Adrenal gland (tissue), 12 donors: Measurements from ENCODE around the gene KLF16. TPM values are rescaled to one million over a fixed set of nuclear protein-coding genes. Genes with fewer than 3 reads are reported as not detected.
"Not testable (repeated sequence)": the region's sequence is repeated elsewhere in the genome, so short reads cannot be mapped to it uniquely, and the experiment has no call there.

Source experiments
- DNase-seq, 7 donors: peaks; one replicate each; pipeline ENCODE4 v3.0.0-alpha.2; 2019 to 2020
- H3K27ac ChIP-seq, 5 donors: fragments of 200-600 bp; sonication (generic) in 4 of 5; 1 replicate in 3 of 5; 2 replicates in 2 of 5; pipeline versions ENCODE4 v1.5.1 to v1.8.0; 2016 to 2020; ENCODE audit warnings: mild to moderate bottlenecking in 1 of 5
- H3K27me3 ChIP-seq: fragments of 200-600 bp; 2 replicates; pipeline ENCODE4 v1.8.0; 2021
- H3K36me3 ChIP-seq, 2 donors: fragments of 200-600 bp; replicated peaks in 1 of 2; 1 replicate in 1 of 2; 2 replicates in 1 of 2; pipeline versions ENCODE4 v1.5.1 to v1.8.0; 2018 to 2022
- H3K4me1 ChIP-seq, 2 donors: fragments of 200-600 bp; replicated peaks in 1 of 2; 1 replicate in 1 of 2; 2 replicates in 1 of 2; pipeline versions ENCODE4 v1.5.1 to v1.8.0; 2018 to 2021
- H3K4me3 ChIP-seq, 4 donors: fragments of 200-600 bp; sonication (generic) in 3 of 4; one replicate each; pipeline ENCODE4 v1.5.1; 2016 to 2018
- H3K9me3 ChIP-seq, 3 donors: fragments of 200-600 bp; sonication (generic) in 1 of 3; replicated peaks in 1 of 3; 1 replicate in 2 of 3; 2 replicates in 1 of 3; pipeline versions ENCODE4 v1.5.1 to v1.8.0; 2016 to 2021
- POLR2A ChIP-seq, 2 donors: fragments of 450-650 bp; IDR thresholded peaks; one replicate each; pipeline ENCODE4 v1.6.1; 2017; ENCODE audit warnings: antibody characterized with exemption in 2 of 2, mild to moderate bottlenecking in 2 of 2, moderate library complexity in 1 of 2
- WGBS, 4 donors: extraction: QIAGEN DNeasy Blood & Tissue Kit in 2 of 4; methylation state at CpG; one replicate each; pipeline versions ENCODE4 v1.1.5 to v1.1.7; 2013 to 2017; 5-methylcytosine and 5-hydroxymethylcytosine counted together
- intact Hi-C, 2 donors: fragments of 100-400 bp; cut with DNase I; formaldehyde crosslinking; loops; one replicate each; pipeline versions ENCODE4 v1.14.1 to v1.15.0; 2022 to 2023
- polyA plus RNA-seq, 3 donors: library from polyadenylated mRNA; stranded (reverse); fragments of 200-250 nt in 2 of 3; fragments of 350-450 nt in 1 of 3; fragmentation: Illumina TruSeq in 1 of 3; extraction: RNeasy Lipid Tissue Mini Kit (QIAGEN cat#74804) in 1 of 3; gene quantifications; one replicate each; pipeline ENCODE4 v1.2.3, GENCODE V29; 2013 to 2014
- total RNA-seq, 9 donors: library from RNA; depleted of rRNA in 4 of 9; stranded (reverse); fragments of >200 nt in 4 of 9; fragments of 120-200 nt in 1 of 9; fragmentation: NEBNext Ultra II Directional in 1 of 9; extraction: Animal tissue kit (Norgen Biotek cat#: 25700) in 1 of 9; gene quantifications; one replicate each; pipeline versions ENCODE4 v1.1.0 to v1.2.4, GENCODE V29; 2013 to 2023
- TF ChIP-seq, protein P1 (sequence below), 6 experiments: fragments of 450-650 bp in 4 of 6; fragments of 200-600 bp in 2 of 6; sonication (generic) in 1 of 6; IDR thresholded peaks; 1 replicate in 5 of 6; 2 replicates in 1 of 6; pipeline versions ENCODE4 v1.5.1 to v1.8.0; 2016 to 2021; ENCODE audit warnings: antibody characterized with exemption in 6 of 6, mild to moderate bottlenecking in 2 of 6, moderate library complexity in 1 of 6
- donor health status: healthy with polysubstance abuse.
- donor health status: Bipolar disorder and iron deficiency.
- donor health status: DM: yes; HTN: yes; CAD: no.
- donor health status: DM: no; HTN: no; CAD: no.
- donor health status: DM: no; HTN: no; CAD: no.
- donor health status: DM: yes; HTN: yes; CAD: no.

Gene KLF16
- total and polyA plus RNA-seq, 12 donors: 2.0 to 28.1 (median 13.9) TPM

DNA sequence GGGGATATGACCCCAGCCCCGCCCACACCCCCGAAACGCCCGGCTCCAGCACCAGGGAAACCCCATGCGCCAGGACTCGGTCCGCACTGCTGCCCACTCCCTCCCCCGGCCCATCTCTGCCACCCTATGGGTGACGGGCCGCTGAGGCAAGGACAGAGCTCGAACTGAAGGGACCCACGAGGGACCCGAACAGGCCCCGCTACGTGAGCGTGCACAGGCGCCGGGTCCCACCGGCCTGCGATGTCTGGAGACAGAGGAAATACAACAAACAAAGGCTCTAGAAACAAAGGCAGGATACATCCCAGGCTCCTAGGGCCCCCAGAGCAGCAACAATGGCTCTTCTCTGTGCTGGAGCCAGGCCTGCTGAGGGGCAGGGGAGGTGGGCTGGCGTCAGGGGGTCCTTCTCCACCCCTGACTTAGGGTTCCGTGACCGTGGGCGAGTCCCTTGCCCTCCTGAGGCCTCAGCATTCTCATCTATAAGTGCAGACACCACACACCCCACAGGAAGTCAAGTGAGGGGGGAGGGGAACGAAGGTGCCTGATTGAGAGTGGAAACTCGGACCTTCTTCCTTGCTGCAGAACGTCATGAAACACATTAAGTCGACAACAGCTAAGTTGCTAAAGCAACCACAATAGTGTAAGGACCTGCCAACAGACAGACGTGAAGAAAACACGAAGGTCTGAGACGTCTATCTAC lies 18.9 kb upstream of the KLF16 start:
- peaks cover 18 to 26% of the 10 kb centered on the region in 2 donors for H3K4me1 ChIP-seq
- TF ChIP-seq POLR2A (IDR thresholded peaks at IDR 0.05): no peak
- TF ChIP-seq, protein P1, sequence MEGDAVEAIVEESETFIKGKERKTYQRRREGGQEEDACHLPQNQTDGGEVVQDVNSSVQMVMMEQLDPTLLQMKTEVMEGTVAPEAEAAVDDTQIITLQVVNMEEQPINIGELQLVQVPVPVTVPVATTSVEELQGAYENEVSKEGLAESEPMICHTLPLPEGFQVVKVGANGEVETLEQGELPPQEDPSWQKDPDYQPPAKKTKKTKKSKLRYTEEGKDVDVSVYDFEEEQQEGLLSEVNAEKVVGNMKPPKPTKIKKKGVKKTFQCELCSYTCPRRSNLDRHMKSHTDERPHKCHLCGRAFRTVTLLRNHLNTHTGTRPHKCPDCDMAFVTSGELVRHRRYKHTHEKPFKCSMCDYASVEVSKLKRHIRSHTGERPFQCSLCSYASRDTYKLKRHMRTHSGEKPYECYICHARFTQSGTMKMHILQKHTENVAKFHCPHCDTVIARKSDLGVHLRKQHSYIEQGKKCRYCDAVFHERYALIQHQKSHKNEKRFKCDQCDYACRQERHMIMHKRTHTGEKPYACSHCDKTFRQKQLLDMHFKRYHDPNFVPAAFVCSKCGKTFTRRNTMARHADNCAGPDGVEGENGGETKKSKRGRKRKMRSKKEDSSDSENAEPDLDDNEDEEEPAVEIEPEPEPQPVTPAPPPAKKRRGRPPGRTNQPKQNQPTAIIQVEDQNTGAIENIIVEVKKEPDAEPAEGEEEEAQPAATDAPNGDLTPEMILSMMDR (IDR thresholded peaks at IDR 0.05): no peak

DNA sequence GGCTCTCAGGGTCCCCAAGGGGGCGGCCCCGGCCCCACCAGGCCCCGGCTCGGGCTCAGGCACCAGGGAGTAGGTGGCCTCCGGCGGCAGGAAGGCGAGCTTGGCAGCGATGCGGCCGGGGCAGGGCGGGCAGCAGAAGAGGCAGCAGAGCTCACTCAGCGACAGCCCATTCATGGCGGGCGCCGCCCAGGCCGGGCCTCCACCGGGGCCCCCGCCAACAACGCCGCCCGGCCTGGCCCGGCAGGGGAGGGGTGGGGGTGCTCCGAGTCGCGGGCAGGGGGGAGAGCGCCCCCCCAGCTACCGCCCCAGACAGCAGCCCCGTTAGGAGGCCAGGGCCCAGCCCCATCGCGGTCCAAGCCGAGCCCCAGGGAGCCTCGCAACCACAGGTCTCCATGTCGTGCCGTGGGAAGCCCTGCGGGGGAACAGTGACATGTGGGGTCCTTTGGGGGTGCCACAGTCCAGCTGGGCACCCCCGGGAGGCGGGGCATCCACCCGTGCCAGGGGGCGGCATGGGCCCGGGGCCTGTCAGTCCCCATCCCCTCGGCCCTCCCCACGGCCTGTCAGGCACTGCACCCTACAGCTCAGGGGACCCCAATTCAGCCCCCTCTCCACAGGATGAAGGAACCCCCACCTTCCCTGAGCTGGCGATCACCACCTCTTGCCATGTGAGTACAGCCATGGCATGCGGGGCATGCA lies 18.2 kb upstream of the KLF16 start:
- intact Hi-C loops, H3K9me3 ChIP-seq, H3K27me3 ChIP-seq, H3K36me3 ChIP-seq, DNase-seq, H3K4me3 ChIP-seq: not testable (repeated sequence)
- WGBS, 4 donors: 65 to 76% (median 74%) methylated on average over 8 to 44 of the region's 44 CpGs
- peaks cover 19 to 28% of the 10 kb centered on the region in 2 donors for H3K4me1 ChIP-seq
- peak overlapping the region in 2 of 5 donors; percentile 63 to 96 for H3K27ac ChIP-seq

More for the DNA sequence above, 18.9 kb upstream of the KLF16 start:
- no peaks in the 10 kb centered on the region for H3K27me3 ChIP-seq
- WGBS, 4 donors: 66 to 77% (median 74%) methylated on average over 17 to 31 of the region's 31 CpGs
- no peaks in the 10 kb centered on the region for H3K9me3 ChIP-seq
- peaks cover 0 to 9% of the 10 kb centered on the region in 2 donors for H3K36me3 ChIP-seq
- no peak overlapping the region for H3K4me3 ChIP-seq
- intact Hi-C loops: no loop called here
- H3K27ac ChIP-seq: peak overlapping the region in 2 of 5 donors; percentile 63 to 96
- no peak for DNase-seq

DNA sequence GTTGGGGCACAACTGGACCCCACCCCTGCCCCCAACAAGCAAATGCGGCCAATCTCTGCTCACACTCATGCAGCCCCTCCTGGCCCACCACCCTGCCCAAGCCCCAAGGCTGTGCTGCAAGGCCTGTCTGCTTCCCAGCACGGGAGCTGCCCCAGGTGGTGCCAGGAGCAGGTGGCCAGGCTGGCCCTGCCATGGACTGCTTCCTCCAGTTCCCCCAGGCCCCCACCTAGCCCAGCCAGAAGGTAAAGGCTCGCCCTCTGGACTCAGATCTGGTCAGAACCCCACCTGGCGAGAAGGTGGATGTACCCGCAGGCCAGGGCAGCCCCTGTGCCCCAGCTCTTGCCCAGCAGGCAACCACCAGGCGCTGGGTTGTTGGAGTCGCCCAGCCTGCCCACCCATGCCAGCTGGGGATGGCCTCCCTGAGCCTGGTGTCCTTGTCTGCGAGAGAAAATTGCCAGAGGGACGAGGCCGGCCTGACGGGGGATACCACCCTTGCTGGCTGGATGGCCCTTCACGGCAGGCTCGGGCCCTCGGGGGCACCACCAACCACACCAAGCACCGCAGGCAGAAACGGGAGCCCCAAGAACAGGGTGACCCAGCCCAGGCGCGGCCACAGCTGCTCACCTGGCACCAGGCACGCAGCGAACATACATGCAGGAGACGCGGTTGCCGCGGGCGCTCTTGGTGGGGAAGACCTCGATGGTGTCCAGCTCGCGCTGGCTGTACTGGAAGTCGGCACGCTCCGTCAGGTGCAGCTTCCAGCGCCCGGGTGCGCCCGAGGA lies 17.4 kb upstream of the KLF16 start:
- 79 to 84% (median 81%) methylated on average over 3 to 34 of the region's 35 CpGs for WGBS, 4 donors
- no peak overlapping the region for H3K4me3 ChIP-seq
- H3K27ac ChIP-seq: peak overlapping the region in 1 of 5 donors; percentile 45
- H3K27me3 ChIP-seq: no peaks in the 10 kb centered on the region
- H3K9me3 ChIP-seq: no peaks in the 10 kb centered on the region
- peaks cover 23 to 33% of the 10 kb centered on the region in 2 donors for H3K4me1 ChIP-seq
- DNase-seq: peak in 1 of 7 donors; percentile 16
- TF ChIP-seq POLR2A (IDR thresholded peaks at IDR 0.05): no peak
- TF ChIP-seq, protein P1 (IDR thresholded peaks at IDR 0.05): no peak
- intact Hi-C loops: no loop called here
- H3K36me3 ChIP-seq: peaks cover 0 to 9% of the 10 kb centered on the region in 2 donors

DNA sequence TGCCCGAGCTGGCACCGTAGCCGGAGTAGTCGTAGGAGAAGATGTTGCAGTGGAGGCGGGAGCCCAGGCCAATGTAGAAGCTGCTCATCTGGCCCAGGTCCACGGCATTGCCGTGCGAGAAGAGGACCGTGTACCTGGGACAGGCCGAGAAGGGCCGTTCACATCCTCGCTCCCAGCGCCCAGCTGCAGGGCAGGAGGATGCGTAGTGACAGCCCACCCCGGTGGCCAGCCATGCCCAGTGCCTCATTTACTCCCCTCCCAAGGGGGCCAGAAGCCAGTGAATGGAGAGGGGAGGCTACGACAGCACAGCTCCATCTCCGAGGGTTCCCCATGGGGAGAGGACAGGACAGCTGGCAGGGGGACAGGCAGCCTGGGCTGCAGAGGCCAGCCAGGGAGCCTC lies 16.6 kb upstream of the KLF16 start:
- 80 to 94% (median 89%) methylated on average over 6 to 15 of the region's 17 CpGs for WGBS, 4 donors
- H3K9me3 ChIP-seq, H3K27ac ChIP-seq, intact Hi-C loops, H3K27me3 ChIP-seq, H3K36me3 ChIP-seq, DNase-seq, H3K4me3 ChIP-seq: not testable (repeated sequence)
- H3K4me1 ChIP-seq: peaks cover 24 to 33% of the 10 kb centered on the region in 2 donors

DNA sequence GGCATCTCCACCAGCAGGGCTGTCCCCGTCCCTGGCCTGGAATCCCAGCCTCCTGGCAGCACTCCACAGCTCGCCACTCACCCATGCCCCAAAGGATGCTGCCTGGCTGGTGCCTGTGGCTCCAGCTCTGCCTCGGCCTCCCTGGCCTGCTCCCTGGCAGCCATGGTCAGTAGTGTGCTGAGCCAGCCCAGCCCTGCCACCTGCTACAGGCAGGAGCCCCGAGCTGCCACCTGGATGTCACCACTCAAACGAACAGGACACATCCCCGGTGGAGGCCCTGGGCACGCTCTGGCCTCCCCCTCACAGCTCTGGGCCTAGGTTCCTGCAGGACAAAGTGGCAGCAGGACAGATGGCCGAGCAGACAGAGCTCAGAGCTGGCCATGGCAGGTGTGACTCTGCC lies 15.2 kb upstream of the KLF16 start:
- H3K9me3 ChIP-seq, DNase-seq: not testable (repeated sequence)
- WGBS, 4 donors: 79 to 86% (median 86%) methylated on average over 4 to 8 of the region's 8 CpGs; no CpG with 5 or more reads in 1 of the 4 donors

DNA sequence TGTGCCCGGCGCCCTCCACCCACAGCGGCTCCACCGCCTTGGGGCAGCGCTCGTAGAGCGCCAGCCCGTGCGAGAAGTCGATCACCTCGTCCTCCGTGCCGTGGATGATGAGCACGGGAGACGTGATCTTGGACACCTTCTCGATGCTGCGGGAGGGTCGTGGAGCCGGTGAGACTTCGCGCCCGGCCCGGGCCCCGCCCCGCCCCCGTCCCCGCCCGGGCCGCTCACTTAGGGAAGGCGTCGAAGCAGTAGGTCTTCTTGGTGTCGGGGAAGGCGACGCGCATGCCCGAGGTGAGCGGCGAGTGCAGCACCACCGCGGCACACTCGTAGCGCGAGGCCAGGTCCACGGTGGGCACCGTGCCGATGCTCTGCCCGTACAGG lies 13.9 kb upstream of the KLF16 start:
- H3K27me3 ChIP-seq, H3K9me3 ChIP-seq, H3K27ac ChIP-seq, intact Hi-C loops, H3K4me3 ChIP-seq, DNase-seq, H3K36me3 ChIP-seq: not testable (repeated sequence)
- peaks cover 31 to 38% of the 10 kb centered on the region in 2 donors for H3K4me1 ChIP-seq
- WGBS, 4 donors: 70 to 77% (median 71%) methylated on average over 2 to 36 of the region's 47 CpGs; no CpG with 5 or more reads in 1 of the 4 donors

More for the DNA sequence above, 15.2 kb upstream of the KLF16 start:
- H3K27ac ChIP-seq, H3K36me3 ChIP-seq, H3K4me3 ChIP-seq, intact Hi-C loops, H3K27me3 ChIP-seq: not testable (repeated sequence)
- H3K4me1 ChIP-seq: peaks cover 26 to 38% of the 10 kb centered on the region in 2 donors

DNA sequence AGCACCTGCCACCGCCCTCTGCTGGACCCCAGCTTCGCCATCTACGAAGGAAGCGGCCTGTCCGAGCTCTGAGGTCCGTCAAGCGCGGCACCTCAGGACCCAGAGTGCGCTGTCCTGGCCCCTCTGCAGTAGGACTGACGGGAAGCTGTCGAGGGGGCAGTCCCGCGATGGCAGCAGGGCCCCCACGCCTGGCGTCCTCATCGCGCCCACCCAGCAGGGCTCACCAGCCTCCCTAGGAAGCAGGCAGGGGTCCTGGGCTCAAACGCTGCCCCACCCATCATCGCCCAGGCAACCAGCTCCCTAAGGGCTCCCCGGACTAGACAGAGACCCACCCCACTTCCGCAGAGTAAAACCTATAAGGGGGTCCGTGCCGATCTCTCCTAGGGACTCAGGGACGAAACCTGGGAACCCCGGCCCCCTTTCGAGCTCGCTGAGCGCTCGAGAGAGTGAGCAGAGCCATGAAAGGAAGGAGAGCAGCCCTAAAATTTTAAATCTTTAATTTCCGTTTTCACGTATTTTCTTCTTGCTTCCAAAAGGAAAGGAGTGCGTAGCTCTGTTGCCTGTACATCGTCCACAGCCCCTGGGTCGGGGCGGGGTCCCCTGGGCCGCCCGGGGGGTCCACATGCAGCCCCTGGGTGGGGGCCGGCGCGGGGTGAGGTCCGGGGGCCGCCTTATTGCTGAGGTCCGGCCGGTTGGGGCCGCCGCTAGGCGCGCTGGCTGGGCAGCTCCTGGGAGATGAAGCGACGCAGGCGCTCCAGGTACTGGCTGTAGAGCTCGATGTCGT lies 13.3 kb upstream of the KLF16 start:
- intact Hi-C loops, H3K36me3 ChIP-seq, H3K27me3 ChIP-seq, H3K9me3 ChIP-seq: not testable (repeated sequence)
- DNase-seq: peak in 3 of 7 donors; percentile 18 to 57 (median 30)
- peak overlapping the region in 2 of 4 donors; percentile 83 to 94 for H3K4me3 ChIP-seq
- H3K27ac ChIP-seq: peak overlapping the region in 4 of 5 donors; percentile 95 to 99 (median 98)
- H3K4me1 ChIP-seq: peaks cover 37 to 40% of the 10 kb centered on the region in 2 donors
- WGBS, 4 donors: 41 to 69% (median 57%) methylated on average over 15 to 44 of the region's 53 CpGs
